HFF-Myc (cell line): ENCODE results near the gene TTC23.
"Not testable (repeated sequence)": the region's sequence is repeated elsewhere in the genome, so short reads cannot be mapped to it uniquely, and the experiment has no call there.

Experiments
- DNase-seq: peaks from one replicate; pipeline ENCODE4 v3.0.0-alpha.2; 2011; ENCODE audit warnings: low read depth; ENCODE audit errors: extremely low read depth
- H3K4me3 ChIP-seq: replicated peaks from 2 replicates; pipeline ENCODE4 v1.5.1; 2011; ENCODE audit warnings: low read depth, mild to moderate bottlenecking, control low read depth, low read length
- TF ChIP-seq, protein P1 (sequence below): IDR thresholded peaks from 2 replicates; pipeline ENCODE4 v1.5.1; 2012; ENCODE audit warnings: mild to moderate bottlenecking, low read depth, low read length, control low read depth; ENCODE audit errors: missing control alignments

Gene TTC23

GRCh38 chr15:99113547-99114271 is 135.7 kb downstream of the TTC23 start:
- no peak overlapping the region for H3K4me3 ChIP-seq
- no peak for DNase-seq
- TF ChIP-seq, protein P1, sequence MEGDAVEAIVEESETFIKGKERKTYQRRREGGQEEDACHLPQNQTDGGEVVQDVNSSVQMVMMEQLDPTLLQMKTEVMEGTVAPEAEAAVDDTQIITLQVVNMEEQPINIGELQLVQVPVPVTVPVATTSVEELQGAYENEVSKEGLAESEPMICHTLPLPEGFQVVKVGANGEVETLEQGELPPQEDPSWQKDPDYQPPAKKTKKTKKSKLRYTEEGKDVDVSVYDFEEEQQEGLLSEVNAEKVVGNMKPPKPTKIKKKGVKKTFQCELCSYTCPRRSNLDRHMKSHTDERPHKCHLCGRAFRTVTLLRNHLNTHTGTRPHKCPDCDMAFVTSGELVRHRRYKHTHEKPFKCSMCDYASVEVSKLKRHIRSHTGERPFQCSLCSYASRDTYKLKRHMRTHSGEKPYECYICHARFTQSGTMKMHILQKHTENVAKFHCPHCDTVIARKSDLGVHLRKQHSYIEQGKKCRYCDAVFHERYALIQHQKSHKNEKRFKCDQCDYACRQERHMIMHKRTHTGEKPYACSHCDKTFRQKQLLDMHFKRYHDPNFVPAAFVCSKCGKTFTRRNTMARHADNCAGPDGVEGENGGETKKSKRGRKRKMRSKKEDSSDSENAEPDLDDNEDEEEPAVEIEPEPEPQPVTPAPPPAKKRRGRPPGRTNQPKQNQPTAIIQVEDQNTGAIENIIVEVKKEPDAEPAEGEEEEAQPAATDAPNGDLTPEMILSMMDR, result no peak

DNA sequence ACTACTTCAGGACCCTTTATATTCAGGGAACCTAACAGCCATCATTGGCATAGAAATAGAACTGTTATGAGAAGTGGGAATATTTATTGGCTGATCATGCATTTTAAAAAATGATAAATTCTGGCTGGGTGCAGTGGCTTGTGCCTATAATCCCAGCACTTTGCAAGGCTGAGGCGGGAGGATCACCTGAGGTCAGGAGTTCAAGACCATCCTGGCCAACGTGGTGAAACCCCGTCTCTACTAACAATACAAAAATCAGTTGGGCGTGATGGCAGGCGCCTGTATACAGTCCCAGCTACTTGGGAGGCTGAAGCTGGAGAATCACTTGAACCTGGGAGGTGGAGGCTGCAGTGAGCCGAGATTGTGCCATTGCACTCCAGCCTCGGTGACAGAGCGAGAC is 137.7 kb downstream of the TTC23 start:
- not testable (repeated sequence) for DNase-seq, H3K4me3 ChIP-seq

- no peak overlapping the region for H3K4me3 ChIP-seq
- no peak for DNase-seq
- TF ChIP-seq, protein P1, result no peak
Observed at GRCh38 chr15:99110581-99111320, 138.6 kb downstream of the TTC23 start.

DNA sequence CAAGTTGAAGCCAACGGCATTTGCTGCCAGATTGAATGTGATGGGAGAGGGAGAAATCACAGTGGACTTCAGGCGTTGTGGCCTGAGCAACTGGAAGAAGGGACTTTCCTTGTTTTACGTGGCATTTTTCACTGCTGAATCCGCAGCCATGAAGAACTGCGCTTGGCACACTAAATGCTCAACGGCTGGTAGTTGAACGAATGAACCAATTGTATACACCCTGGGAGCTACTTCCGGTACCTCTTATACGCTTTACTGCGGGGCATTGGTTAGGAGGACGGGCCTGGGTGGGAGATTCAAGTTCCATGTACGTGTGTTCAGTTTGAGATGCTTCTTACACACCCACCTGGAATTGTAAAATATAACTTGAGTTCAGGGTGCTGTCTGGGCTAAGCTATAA is 139.3 kb downstream of the TTC23 start:
- DNase-seq, result no peak
- H3K4me3 ChIP-seq, result no peak overlapping the region
- TF ChIP-seq, protein P1, result no peak

GRCh38 chr15:99109555-99110021 is 139.8 kb downstream of the TTC23 start:
- no peak overlapping the region for H3K4me3 ChIP-seq
- TF ChIP-seq, protein P1, result no peak
- no peak for DNase-seq

DNA sequence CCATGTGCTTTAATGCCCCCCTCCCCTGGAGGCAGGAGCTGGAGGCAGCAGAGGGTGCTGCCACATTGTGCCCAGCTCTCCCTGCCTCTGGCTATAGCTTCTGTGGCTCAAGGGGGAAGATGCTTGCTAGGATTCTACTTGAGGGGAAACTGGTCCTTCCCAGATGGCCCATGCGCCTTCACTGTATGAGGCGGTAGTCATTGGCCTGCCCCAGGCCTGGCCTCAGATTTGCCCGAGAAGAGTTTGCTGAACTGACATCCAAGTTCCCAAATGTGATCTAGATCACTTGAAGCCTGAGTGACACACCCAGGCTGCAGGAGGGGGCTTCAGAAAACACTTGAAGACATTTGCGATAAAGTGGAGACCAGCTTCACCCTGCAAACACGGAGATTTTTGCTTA is 140.4 kb downstream of the TTC23 start:
- no peak overlapping the region for H3K4me3 ChIP-seq
- TF ChIP-seq, protein P1, result no peak
- no peak for DNase-seq

DNA sequence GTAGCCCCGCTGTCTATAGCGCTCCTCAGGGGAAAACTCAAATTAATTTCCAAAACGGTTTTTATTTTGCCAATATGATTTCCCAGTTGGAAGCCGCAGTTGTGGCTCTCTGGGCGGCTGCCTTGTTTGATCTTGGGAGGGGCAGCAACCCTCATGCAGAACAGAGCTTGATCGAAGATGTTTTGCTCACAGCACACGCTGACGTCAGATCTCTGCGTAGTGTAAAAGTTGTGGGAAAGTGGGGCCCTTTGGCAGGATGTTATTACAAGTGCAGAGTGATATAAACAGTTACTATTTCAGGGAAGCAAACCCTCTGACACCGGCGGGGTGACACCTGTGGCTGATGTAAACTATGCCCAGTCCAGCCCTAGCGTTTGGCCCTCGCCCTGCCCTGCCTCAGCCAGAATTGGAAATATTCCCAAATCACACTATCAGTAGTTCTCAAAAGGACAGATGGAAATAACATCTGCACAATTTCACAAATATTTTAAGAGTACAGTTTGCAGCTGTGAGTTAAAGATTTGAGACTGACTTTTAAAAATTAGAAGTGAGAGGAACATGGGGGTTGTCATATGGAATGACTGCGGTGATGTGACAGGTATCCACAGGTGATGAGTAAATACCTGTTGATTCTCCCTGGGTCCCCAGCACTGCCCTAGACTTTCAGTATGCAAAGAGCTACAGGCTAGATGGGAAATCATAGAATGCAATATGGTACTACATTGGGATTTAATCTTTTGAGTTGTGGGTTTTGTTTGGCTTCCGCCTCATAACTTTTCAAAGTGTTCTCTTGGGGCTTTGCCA is 142.8 kb downstream of the TTC23 start:
- no peak overlapping the region; the same call in 1 of the 2 replicates for H3K4me3 ChIP-seq
- no peak for DNase-seq
- TF ChIP-seq, protein P1, result no peak
